ENCODE measurements around the gene LCP2. TPM values are rescaled to one million over a fixed set of nuclear protein-coding genes. Genes with fewer than 3 reads are reported as not detected.

Gene LCP2
- polyA plus RNA-seq (ENCODE audit: insufficient read length in 3 of 3): 1 to 10 TPM; 2.7 to 3.1 (median 3.0) TPM
- long read RNA-seq, donor 1: 0 reads
- long read RNA-seq, donor 2: 0 reads
- long read RNA-seq, donor 3: 0 reads
- long read RNA-seq, donor 4, partial matches to known transcripts: 0 of 2 reads
- long read RNA-seq, donor 4, other reads (novel, unspliced or antisense): 0 of 2 reads
- long read RNA-seq, donor 5: 0 reads
- long read RNA-seq, donor 6: 0 reads
- long read RNA-seq, donor 7: 0 reads
- long read RNA-seq, donor 8, partial matches to known transcripts: 0 of 1 reads
- long read RNA-seq, donor 8, other reads (novel, unspliced or antisense): 0 of 1 reads
- long read RNA-seq, donor 9: 0 reads
- long read RNA-seq, donor 10: 0 reads
- long read RNA-seq, donor 11: 0 reads
- long read RNA-seq, donor 12, partial matches to known transcripts: 0 of 1 reads
- long read RNA-seq, donor 12, other reads (novel, unspliced or antisense): 0 of 1 reads
- long read RNA-seq, donor 13: 0 reads
- long read RNA-seq, donor 14, partial matches to known transcripts: 0 of 1 reads
- long read RNA-seq, donor 14, other reads (novel, unspliced or antisense): 0 of 1 reads
- long read RNA-seq, donor 15: 0 reads
- long read RNA-seq, donor 16: 0 reads

GRCh38 chr5:170297589-170298462 is at the start of gene LCP2:
Gene LCP2 (minus strand): TSS chr5:170297777. CDS start chr5:170297611, 166 bp downstream.
- no peak for DNase-seq

- DNase-seq: no peak
Observed at GRCh38 chr5:170347022-170347567, 49.5 kb upstream of the LCP2 start.

GRCh38 chr5:170345971-170346370 is 48.4 kb upstream of the LCP2 start:
- DNase-seq: no peak

- no peak for DNase-seq
Observed at GRCh38 chr5:170343177-170343576, 45.6 kb upstream of the LCP2 start.

- DNase-seq: no peak
Observed at GRCh38 chr5:170342153-170342725, 44.7 kb upstream of the LCP2 start.

- DNase-seq: no peak
Observed at GRCh38 chr5:170341545-170341944, 44.0 kb upstream of the LCP2 start.

- no peak for DNase-seq
Observed at GRCh38 chr5:170339780-170340167, 42.2 kb upstream of the LCP2 start.

- DNase-seq: no peak
Observed at GRCh38 chr5:170338933-170339779, 41.6 kb upstream of the LCP2 start.

- no peak for DNase-seq
Observed at GRCh38 chr5:170338291-170338690, 40.7 kb upstream of the LCP2 start.

- DNase-seq: no peak
Observed at GRCh38 chr5:170337045-170337733, 39.6 kb upstream of the LCP2 start.

GRCh38 chr5:170336065-170336464 is 38.5 kb upstream of the LCP2 start:
- no peak for DNase-seq

GRCh38 chr5:170334626-170335025 is 37.0 kb upstream of the LCP2 start:
- DNase-seq: no peak

GRCh38 chr5:170333161-170333910 is 35.8 kb upstream of the LCP2 start:
- DNase-seq: no peak

- no peak for DNase-seq
Observed at GRCh38 chr5:170332058-170332457, 34.5 kb upstream of the LCP2 start.

GRCh38 chr5:170330568-170331054 is 33.0 kb upstream of the LCP2 start:
- no peak for DNase-seq

GRCh38 chr5:170329524-170329923 is 31.9 kb upstream of the LCP2 start:
- no peak for DNase-seq

GRCh38 chr5:170327829-170328228 is 30.3 kb upstream of the LCP2 start:
- no peak for DNase-seq

- no peak for DNase-seq
Observed at GRCh38 chr5:170327168-170327567, 29.6 kb upstream of the LCP2 start.

GRCh38 chr5:170319301-170319700 is 21.7 kb upstream of the LCP2 start:
- DNase-seq: no peak
